ENCODE measurements around the gene ZNF385C. TPM values are rescaled to one million over a fixed set of nuclear protein-coding genes. Genes with fewer than 3 reads are reported as not detected.

ZNF385C gene
- total RNA-seq, 2 donors from 2014 or later: 1.4 to 2.1 TPM

DNA sequence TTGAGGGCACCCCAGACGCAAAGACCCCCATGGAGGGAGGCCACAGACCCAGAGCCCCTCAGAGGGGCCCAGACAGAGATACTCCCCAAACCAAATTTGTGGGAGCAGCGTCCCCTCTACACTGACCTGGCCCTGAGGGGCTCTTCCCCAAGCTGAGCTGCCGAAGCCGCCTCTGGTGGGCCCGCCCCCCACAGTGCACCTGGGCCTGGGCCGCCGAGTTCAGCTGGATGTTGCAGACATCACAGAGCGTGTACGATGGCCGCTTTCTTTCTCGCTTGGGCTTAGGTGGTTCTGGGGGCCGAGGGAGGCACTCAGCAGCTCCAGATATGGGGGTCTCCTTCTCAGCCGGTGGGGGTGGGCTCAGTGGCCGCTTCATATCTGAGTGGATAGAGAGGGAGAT, 35.6 kb downstream of the ZNF385C start:
- no peak overlapping the region for H3K27ac ChIP-seq (ENCODE audit: low read depth, low read length)
- DNase-seq: no peak
- H3K27me3 ChIP-seq (ENCODE audit: control insufficient read depth, insufficient read depth, low read length, poor library complexity, severe bottlenecking): no peaks in the 10 kb centered on the region
- Mint-ChIP-seq H3K27ac (no peak overlapping the region), H3K4me1 (peaks cover 17% of the 10 kb centered on the region), H3K27me3 (ENCODE audit: insufficient read depth) (peaks cover 5% of the 10 kb centered on the region), H3K36me3 (ENCODE audit: low read depth) (no peaks in the 10 kb centered on the region), H3K4me3 (no peak overlapping the region), H3K9me3 (no peaks in the 10 kb centered on the region)
- 81 to 93% methylated on average over 7 to 14 of the region's 14 CpGs for WGBS, 2 experiments (ENCODE audit: insufficient coverage in 1 of 2, insufficient read length in 1 of 2)
- no peaks in the 10 kb centered on the region for H3K36me3 ChIP-seq (ENCODE audit: control insufficient read depth, insufficient read depth, low read length)
- H3K4me3 ChIP-seq (ENCODE audit: low read length): no peak overlapping the region
- no peak overlapping the region for H3K9ac ChIP-seq (ENCODE audit: extremely low read depth, low read length, poor library complexity, severe bottlenecking)
- H3K4me1 ChIP-seq (ENCODE audit: control insufficient read depth, insufficient read depth, low read length): peaks cover 3% of the 10 kb centered on the region
- no peak for TF ChIP-seq CTCF (conservative IDR thresholded peaks at IDR 0.05)
- no peaks in the 10 kb centered on the region for H3K9me3 ChIP-seq (ENCODE audit: control insufficient read depth, low read length)

DNA sequence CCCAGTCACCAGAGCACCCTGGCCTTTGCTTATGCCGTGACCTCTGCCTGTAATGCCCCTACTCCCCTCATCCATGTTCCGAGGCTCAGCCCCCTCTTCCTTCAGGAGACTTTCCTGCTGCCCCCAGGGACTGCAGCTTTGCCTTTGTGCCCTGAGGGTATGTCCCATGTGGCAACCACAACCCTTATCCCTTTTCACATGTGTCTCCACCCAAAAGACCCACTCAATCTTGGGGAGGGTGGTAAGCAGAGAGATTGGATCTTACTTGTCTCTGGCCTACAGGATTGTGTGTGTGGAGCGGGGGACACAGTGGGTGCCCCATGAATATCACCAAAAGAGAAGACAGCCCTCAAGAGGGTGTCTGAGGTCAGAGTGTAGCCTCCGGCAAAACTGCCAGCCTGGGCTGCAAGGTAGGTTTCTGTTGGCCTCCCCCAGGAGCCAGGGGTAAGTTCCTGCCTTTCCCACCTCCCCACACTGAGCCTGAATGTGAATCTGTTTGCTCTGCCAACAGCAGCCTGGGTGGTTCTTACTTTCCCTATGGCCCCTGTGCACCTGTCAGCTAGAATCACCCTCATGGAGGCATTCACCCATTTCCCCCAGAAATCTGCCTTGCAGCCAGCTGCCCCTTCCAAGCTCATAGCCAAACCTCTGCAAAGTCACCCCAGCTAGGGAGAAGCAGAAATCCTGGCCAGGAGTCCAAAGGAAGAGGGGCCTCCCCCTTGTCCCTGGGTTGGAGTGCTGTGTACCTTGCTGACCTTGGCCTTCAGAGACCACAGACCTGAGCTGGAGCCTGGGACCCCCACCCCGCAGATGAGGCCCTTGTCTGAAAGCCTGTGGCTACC, 36.4 kb downstream of the ZNF385C start:
- H3K9me3 ChIP-seq (ENCODE audit: control insufficient read depth, low read length): no peaks in the 10 kb centered on the region
- no peak overlapping the region for H3K4me3 ChIP-seq (ENCODE audit: low read length)
- no peak for TF ChIP-seq CTCF (conservative IDR thresholded peaks at IDR 0.05)
- peak; percentile 72 for DNase-seq
- peaks cover 14% of the 10 kb centered on the region for H3K4me1 Mint-ChIP-seq
- H3K4me3 Mint-ChIP-seq: no peak overlapping the region
- H3K27ac Mint-ChIP-seq: no peak overlapping the region
- H3K27me3 ChIP-seq (ENCODE audit: control insufficient read depth, insufficient read depth, low read length, poor library complexity, severe bottlenecking): no peaks in the 10 kb centered on the region
- H3K36me3 Mint-ChIP-seq (ENCODE audit: low read depth): no peaks in the 10 kb centered on the region
- H3K9me3 Mint-ChIP-seq: no peaks in the 10 kb centered on the region
- 72 to 83% methylated on average over 2 to 5 of the region's 5 CpGs for WGBS, 2 experiments (ENCODE audit: insufficient coverage in 1 of 2, insufficient read length in 1 of 2)
- no peaks in the 10 kb centered on the region for H3K36me3 ChIP-seq (ENCODE audit: control insufficient read depth, insufficient read depth, low read length)
- H3K9ac ChIP-seq (ENCODE audit: extremely low read depth, low read length, poor library complexity, severe bottlenecking): no peak overlapping the region
- H3K4me1 ChIP-seq (ENCODE audit: control insufficient read depth, insufficient read depth, low read length): peaks cover 3% of the 10 kb centered on the region
- H3K27ac ChIP-seq (ENCODE audit: low read depth, low read length): no peak overlapping the region
- H3K27me3 Mint-ChIP-seq (ENCODE audit: insufficient read depth): peaks cover 5% of the 10 kb centered on the region

DNA sequence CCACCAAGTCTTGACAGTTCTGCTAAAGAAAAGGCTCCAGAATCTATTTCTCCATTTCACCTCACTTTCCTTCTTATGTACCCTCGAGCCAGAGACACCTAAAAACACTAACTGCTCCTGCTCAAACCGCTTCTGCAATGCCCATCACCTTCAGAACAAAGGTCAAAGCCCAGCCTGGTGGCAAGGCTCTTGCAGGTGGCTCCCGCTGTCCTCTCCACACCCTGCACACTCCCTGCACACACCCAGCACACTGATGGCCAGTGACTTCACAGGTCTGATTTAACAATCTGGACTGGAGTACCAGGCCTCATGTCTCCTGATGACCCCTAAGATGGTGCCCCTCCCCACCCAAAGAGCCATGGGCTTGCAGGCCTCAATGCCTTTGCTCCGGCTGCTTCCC, 38.0 kb downstream of the ZNF385C start:
- Histone ChIP-seq H3K9ac (ENCODE audit: extremely low read depth, low read length, poor library complexity, severe bottlenecking) (no peak overlapping the region), H3K27ac (ENCODE audit: low read depth, low read length) (no peak overlapping the region)

More for the DNA sequence above, 38.0 kb downstream of the ZNF385C start:
- Mint-ChIP-seq H3K27me3 (ENCODE audit: insufficient read depth) (peaks cover 5% of the 10 kb centered on the region), H3K36me3 (ENCODE audit: low read depth) (no peaks in the 10 kb centered on the region), H3K4me1 (peaks cover 21% of the 10 kb centered on the region), H3K27ac (no peak overlapping the region), H3K9me3 (no peaks in the 10 kb centered on the region), H3K4me3 (no peak overlapping the region)
- WGBS, 2 experiments (ENCODE audit: insufficient coverage in 1 of 2, insufficient read length in 1 of 2): 93 to 94% methylated on average over 3 to 4 of the region's 4 CpGs
- no peaks in the 10 kb centered on the region for H3K36me3 ChIP-seq (ENCODE audit: control insufficient read depth, insufficient read depth, low read length)
- H3K27me3 ChIP-seq (ENCODE audit: control insufficient read depth, insufficient read depth, low read length, poor library complexity, severe bottlenecking): no peaks in the 10 kb centered on the region
- no peak for DNase-seq
- H3K4me3 ChIP-seq (ENCODE audit: low read length): no peak overlapping the region
- peaks cover 7% of the 10 kb centered on the region for H3K4me1 ChIP-seq (ENCODE audit: control insufficient read depth, insufficient read depth, low read length)
- no peaks in the 10 kb centered on the region for H3K9me3 ChIP-seq (ENCODE audit: control insufficient read depth, low read length)
- no peak for TF ChIP-seq CTCF (conservative IDR thresholded peaks at IDR 0.05)

Data from endodermal cell (in vitro differentiated cells).